Motor neuron (in vitro differentiated cells): ENCODE results near the gene H3-3A. TPM values are rescaled to one million over a fixed set of nuclear protein-coding genes. Genes with fewer than 3 reads are reported as not detected.

Experiments
- ATAC-seq, 8 experiments: fragments of 200-7000 bp; cut with Tn5 transposase; replicated peaks in 6 of 8; 2 replicates each; pipeline ENCODE4 v1.8.0; 2021; ENCODE audit warnings: mild to moderate bottlenecking in 8 of 8, moderate library complexity in 8 of 8
- H3K27ac ChIP-seq, 2 donors: fragments of 250-450 bp; sonication (Bioruptor Pico); 2 replicates each; pipeline ENCODE4 v1.9.0; 2021; ENCODE audit warnings: antibody characterized with exemption in 2 of 2, mild to moderate bottlenecking in 2 of 2, moderate library complexity in 1 of 2
- H3K4me1 ChIP-seq, 2 donors: fragments of 250-450 bp; sonication (Bioruptor Pico); replicated peaks in 1 of 2; 2 replicates each; pipeline ENCODE4 v1.6.1; 2021; ENCODE audit warnings: antibody characterized with exemption in 2 of 2, mild to moderate bottlenecking in 2 of 2, moderate library complexity in 1 of 2
- H3K4me3 ChIP-seq, 5 donors: fragments of 250-450 bp; sonication (Bioruptor Pico); 2 replicates each; pipeline ENCODE4 v1.9.0; 2021; ENCODE audit warnings: antibody characterized with exemption in 5 of 5, mild to moderate bottlenecking in 5 of 5, moderate library complexity in 4 of 5
- WGBS, 10 experiments: fragments of 450-650 bp; shearing (Covaris generic); methylation state at CpG; one replicate each; pipeline ENCODE4 v1.0.0; 2022; 5-methylcytosine and 5-hydroxymethylcytosine counted together
- in situ Hi-C, 9 experiments: fragments of 400-800 bp; cut with MboI; loops; one replicate each; pipeline ENCODE4 v1.15.0; 2021; ENCODE audit warnings: low sequenced_read_pairs in 9 of 9, low pct_unique_long_range_greater_than_20kb in 2 of 9; ENCODE audit not compliant: unreplicated experiment in 9 of 9
- total RNA-seq, 8 experiments: library from RNA; unstranded; fragments of 300-600 nt; gene quantifications; 2 replicates each; pipeline versions ENCODE4 v1.2.3 to v1.2.4, GENCODE V29; 2022

H3-3A gene
- total RNA-seq, 8 experiments from 2014 or later: 306 to 1,867 (median 1,051) TPM

DNA sequence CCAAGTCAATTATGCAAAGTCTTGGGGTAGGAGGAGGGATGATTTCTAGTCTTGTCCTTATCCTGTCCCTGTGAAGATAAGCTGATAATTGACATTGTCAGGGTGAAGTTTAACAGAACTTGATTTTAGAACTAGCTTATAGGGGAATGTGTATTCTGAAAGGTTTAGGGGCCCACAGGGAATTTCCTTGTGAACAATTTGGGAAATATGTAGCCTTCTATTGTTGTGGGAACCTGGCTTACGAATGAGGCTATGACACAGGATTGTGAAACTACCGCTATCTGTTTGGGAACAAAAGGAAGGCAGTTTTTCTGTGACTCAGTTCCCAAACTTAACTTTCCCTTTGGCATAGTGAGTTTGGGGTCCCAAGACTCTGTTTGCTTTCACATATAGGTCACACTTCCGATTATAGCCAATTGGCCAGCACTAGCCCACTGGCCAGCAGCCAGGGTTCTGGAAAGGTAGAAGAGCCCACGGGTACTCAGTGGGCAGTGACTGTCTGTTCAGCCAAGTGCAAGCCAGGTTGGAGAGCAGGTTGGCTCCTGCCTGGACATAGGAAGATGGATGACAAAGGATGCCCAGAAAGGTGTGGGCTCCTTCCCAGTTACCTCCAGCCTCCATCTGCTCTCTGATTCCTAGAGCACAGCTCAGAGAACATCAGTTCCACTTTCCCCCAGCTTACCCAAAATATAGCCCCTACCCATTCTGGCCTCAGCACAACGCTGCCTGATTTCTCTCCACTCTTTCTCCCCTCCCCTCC is 35.5 kb downstream of the H3-3A start:
- Histone ChIP-seq H3K27ac (no peak overlapping the region), H3K4me1 (peaks cover 12 to 14% of the 10 kb centered on the region in 2 donors), H3K4me3 (no peak overlapping the region)
- no peak for ATAC-seq
- in situ Hi-C loops: no loop called here
- 25 to 93% (median 77%) methylated on average over 2 to 4 of the region's 5 CpGs; no CpG with 5 or more reads in 4 of the 10 experiments for WGBS, 10 experiments

DNA sequence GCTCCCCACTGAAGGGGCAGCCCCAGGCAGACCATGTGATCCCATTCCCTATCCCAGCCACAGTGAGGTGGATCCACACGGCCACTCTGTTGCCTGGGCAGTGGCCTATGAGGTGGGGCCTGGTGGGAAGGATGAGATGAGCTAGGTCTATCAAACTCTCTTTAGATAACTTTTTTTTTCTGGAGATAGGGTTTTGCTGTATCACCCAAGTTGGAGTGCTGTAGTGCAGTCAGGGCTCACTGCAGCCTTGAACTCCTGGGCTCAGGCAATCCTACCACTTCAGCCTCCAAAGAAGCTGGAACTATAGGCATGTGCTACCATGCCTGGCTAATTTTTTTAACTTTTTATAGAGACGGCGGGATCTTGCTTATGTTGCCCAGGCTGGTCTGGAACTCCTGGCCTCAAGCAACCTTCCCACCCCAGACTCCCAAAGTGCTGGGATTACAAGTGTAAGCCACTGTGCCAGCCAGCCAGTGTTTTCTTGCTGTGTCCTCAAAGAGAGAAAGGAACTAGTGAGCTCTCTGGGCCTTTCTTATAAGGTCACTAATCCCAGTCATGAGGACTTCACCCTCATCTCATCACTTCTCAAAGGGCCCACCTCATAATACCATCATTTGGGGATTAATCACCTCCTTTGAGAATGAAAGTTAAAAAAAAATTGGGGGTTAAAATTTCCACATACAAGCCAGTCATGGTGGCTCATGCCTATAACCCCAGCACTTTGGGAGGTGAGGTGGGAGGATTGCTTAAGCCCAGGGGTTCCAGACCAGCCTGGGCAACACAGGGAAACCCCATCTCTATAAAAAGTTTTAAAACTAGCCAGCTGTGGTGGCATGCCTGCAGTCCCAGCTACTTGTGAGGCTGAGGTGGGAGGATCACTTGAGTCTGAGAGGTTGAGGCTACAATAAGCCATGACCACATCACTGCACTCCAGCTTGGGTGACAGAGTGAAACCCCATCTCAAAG is 36.6 kb downstream of the H3-3A start:
- 57 to 100% (median 81%) methylated on average over 1 to 3 of the region's 3 CpGs; no CpG with 5 or more reads in 3 of the 10 experiments for WGBS, 10 experiments
- Histone ChIP-seq H3K27ac (no peak overlapping the region), H3K4me1 (peaks cover 8% of the 10 kb centered on the region in 2 donors), H3K4me3 (no peak overlapping the region)
- ATAC-seq: no peak
- in situ Hi-C loops: no loop called here

DNA sequence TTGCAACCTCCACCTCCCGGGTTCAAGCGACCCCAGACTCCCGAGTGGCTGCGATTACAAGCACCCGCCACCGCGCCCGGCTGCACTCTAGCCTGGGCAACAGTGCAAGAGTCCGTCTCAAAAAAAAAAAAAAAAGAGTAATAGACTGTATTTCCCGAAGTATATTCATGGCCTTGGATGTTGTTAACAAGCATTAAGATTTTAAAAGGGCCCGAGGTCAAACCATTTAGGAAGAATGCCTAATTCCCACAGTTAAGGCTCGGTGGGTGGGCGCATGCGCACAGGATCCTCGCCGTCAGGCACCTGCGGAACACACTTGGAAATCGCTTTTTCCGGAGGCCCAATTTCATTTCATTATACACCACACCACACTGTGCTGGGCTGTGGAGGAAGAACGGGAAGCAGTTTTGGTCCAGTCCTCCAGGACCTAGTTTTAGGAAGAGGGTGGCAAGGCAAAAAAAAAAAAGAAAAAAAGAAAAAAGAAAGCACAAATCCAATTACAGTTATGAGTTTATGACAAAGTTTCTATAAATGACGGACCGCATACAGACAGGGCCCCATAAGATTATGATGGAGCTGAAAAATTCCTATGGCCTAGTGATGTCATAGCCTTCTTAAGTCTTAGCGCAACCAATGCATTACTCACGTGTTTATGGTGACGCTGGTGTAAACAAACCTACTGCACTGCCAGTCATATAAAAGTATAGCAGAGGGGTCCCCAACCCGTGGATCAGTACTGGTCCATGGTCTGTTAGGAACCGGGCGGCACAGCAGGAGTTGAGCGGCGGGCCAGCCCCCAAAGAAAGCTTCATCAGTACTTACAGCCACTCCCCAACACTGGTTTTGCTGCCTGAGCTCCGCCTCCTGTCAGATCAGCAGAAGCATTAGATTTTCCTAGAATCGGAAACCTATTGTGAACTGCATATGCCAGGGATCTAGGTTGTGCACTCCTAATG is 38.2 kb downstream of the H3-3A start:
- peak; percentile 26 to 79 (median 66) for ATAC-seq
- in situ Hi-C loops: no loop called here
- 3 to 80% (median 15%) methylated on average over 2 to 30 of the region's 32 CpGs for WGBS, 10 experiments
- Histone ChIP-seq H3K27ac (no peak overlapping the region), H3K4me1 (peaks cover 8% of the 10 kb centered on the region in 2 donors), H3K4me3 (peak overlapping the region; percentile 29 to 43 (median 34))

DNA sequence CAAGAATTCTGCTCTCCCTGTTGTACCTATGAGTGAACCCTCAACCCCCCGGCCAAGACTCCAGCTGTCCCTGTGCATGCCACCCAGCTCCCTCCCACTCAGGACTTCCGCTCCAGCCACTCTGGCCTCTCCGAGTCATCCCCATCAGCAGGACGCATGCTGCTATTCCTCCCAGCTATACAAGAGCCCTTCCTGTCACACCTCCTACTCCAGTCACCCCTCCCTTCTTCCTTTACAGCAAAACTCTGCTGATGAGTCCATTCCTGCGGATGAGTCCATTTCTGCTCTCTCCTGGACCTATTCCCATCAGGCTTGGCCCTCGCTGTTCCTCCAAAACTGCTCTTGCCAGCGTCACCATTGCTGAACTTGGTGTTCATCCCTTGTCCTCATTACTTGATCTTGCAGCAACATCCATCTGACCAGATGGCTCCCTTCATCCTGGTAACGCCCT is 42.2 kb downstream of the H3-3A start:
- H3K4me3 ChIP-seq: no peak overlapping the region
- no peak overlapping the region for H3K27ac ChIP-seq
- peaks cover 13 to 17% of the 10 kb centered on the region in 2 donors for H3K4me1 ChIP-seq
- WGBS, 10 experiments: 14 to 80% (median 58%) methylated on average over 2 to 8 of the region's 8 CpGs; no CpG with 5 or more reads in 1 of the 10 experiments
- in situ Hi-C loops: no loop called here
- peak in 2 of 8 experiments; percentile 3 to 32 for ATAC-seq

DNA sequence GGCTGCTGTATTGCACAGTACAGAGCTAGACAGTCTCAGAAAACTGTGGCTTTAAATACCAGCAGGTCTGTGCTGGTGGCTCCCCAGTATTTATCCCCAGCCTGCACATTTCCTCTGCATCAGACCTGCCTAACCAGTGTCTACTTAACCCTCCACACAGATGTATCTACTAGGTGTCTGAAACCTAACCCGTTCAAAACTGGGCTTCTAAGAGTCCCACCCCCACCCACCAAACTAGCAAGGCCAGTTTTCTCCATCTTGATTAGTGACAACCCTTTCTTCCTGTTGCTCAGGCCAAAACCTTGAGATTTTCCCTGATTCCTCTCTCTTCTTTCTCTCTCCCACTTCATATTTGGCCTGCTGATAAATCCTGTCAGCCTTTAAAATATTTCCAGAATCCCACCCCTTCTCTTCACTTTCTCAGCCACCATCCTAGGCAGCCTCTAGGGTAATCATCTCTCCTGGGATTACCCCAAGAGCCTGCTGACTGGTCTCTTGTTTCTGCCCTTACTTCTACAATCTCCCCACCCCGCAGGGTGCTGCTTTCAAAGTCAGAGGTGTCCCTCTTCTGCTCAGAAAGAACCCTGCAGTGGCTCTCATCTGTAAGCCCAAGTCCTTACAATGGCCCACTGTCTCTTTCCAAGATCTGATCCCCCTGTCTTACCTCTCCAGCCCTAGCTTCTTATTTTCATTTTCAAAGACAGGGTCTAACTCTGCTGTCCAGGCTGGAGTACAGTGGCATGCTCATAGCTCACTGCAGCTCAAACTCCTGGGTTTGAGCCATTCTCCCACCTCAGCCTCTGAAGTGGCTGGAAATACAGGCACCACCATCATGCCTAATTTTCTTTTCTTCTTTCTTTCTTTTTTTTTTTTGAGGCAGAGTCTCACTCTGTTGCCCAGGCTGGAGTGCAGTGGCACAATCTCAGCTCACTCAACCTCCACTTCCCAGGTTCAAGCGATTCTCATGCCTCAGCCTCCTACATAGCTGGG is 45.2 kb downstream of the H3-3A start:
- in situ Hi-C loops: no loop called here

DNA sequence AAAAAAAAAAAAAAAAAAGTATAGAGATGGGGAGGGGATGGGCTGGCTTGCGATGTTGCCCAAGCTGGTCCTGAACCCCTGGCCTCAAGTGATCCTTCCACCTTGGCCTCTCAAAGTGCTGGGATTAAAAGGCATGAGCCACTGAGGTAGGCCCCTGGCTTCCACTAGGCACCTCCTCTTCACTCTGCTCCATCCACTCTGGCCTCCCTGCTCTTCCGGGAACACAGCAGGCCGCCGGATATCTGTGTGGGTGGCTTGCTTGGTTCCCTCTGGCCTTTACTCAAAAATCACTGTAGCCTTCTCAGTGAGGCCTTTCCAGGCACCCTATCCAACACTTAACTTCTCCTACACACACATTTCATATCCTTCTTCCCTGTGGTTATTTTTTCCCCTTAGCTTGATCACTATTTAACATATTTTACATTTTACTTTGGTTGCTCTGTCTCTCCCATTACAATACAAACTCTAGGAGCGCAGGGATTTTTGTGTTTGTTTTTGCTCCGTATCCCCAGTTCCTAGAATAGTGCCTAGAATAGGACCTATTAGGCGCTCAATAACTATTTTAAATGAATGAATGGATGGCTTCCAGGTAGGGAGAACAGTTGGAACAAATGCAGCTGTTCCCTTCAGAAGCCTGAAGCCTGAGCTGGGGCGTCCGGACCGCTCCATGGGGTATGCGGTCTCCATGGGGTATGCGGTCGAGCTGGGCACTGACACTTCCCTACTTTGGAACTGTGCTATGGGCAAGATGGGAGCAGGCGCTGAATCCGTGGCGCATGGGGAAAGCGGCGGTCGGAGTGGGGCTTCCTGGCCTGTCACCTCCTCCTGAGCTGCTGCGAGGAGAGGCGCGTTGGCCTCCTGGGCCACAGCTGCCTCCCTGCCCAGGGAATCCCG is 46.7 kb downstream of the H3-3A start:
- peak in 7 of 8 experiments; percentile 20 to 59 (median 54) for ATAC-seq
- Histone ChIP-seq H3K27ac (peak overlapping the region; percentile 82 to 87), H3K4me1 (peaks cover 27 to 30% of the 10 kb centered on the region in 2 donors), H3K4me3 (peak overlapping the region; percentile 42 to 53 (median 49))
- 13 to 66% (median 28%) methylated on average over 3 to 18 of the region's 23 CpGs for WGBS, 10 experiments
- in situ Hi-C loops: no loop called here

More for the DNA sequence above, 45.2 kb downstream of the H3-3A start:
- no peak overlapping the region for H3K4me3 ChIP-seq
- H3K27ac ChIP-seq: no peak overlapping the region
- WGBS, 10 experiments: 50 to 100% (median 76%) methylated on average over 1 to 3 of the region's 3 CpGs; no CpG with 5 or more reads in 3 of the 10 experiments
- no peak for ATAC-seq
- peaks cover 26 to 29% of the 10 kb centered on the region in 2 donors for H3K4me1 ChIP-seq

DNA sequence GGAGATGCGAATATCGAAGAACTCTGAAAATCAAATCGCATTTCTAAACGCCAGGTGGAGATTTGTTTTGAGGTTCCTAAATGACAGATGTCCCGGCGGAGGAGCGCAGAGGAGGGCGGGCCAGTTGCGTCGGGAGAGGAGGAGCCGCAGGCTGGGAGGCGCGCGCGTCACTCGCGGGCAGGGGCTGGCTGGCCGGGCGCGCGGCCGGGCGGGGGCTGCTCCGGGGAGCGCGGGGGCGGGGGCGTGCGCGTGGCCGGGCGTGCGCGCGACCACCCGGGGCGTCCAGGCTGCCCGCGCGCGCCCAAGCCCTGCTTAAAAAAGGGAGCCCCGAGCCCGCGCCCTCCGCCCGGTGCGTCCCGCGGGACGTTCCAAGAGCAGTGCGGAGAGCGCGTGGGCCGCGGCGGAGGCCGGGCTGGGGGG is 47.3 kb downstream of the H3-3A start:
- 0% methylated on average over 5 to 7 of the region's 57 CpGs; no CpG with 5 or more reads in 8 of the 10 experiments for WGBS, 10 experiments
- in situ Hi-C loops: no loop called here

DNA sequence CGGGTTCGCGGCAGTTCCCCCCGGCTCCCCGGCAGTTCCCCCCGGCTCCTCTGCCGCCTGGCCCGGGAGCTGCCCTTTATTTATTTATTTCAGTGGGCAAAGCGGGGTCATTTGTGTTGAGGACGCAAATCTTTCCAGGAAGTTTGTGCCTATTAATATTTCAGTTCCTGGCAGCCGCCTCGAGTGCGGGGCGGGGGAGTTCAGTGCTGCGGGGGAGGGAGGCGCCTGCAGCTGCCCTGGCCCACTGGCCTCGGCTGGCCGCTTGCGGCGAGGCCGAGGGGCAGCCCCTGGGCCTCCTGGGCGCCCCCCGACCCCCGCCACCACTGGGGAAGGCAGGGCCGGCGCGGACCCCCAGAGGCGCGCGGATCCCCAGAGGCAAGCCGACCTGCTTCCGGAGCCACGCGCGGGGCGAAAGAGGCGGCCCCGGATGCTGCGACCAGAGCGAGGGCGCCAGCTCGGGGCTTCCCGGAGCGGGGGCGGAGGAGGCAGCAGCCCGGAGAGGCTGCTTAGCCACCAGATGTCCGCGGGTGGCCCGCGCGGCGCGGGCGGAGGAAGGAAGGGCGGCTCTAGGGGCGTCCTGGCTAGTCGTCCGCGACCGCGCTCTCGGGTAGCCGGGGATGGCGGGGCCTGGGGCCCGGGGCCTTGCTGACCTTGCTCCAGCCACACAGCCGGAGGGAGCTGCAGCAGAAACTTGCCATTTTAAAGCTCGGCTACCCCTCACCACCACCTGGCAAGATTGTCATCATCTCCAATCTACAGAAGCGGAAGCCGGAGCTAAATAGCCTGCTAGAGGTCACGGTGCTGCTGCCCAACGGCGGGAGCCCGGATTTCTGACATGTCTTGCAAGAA is 48.0 kb downstream of the H3-3A start:
- ATAC-seq: peak; percentile 61 to 69 (median 64)
- WGBS, 10 experiments: 3 to 11% (median 5%) methylated on average over 4 to 11 of the region's 73 CpGs; no CpG with 5 or more reads in 7 of the 10 experiments
- H3K4me3 ChIP-seq: peak overlapping the region; percentile 42 to 53 (median 49)
- in situ Hi-C loops: no loop called here
- H3K27ac ChIP-seq: peak overlapping the region; percentile 82 to 87
- H3K4me1 ChIP-seq: peaks cover 27 to 30% of the 10 kb centered on the region in 2 donors

More for the DNA sequence above, 47.3 kb downstream of the H3-3A start:
- peak overlapping the region; percentile 82 to 87 for H3K27ac ChIP-seq
- ATAC-seq: peak; percentile 76 to 87 (median 86)
- peaks cover 27 to 30% of the 10 kb centered on the region in 2 donors for H3K4me1 ChIP-seq
- H3K4me3 ChIP-seq: peak overlapping the region; percentile 42 to 53 (median 49)

DNA sequence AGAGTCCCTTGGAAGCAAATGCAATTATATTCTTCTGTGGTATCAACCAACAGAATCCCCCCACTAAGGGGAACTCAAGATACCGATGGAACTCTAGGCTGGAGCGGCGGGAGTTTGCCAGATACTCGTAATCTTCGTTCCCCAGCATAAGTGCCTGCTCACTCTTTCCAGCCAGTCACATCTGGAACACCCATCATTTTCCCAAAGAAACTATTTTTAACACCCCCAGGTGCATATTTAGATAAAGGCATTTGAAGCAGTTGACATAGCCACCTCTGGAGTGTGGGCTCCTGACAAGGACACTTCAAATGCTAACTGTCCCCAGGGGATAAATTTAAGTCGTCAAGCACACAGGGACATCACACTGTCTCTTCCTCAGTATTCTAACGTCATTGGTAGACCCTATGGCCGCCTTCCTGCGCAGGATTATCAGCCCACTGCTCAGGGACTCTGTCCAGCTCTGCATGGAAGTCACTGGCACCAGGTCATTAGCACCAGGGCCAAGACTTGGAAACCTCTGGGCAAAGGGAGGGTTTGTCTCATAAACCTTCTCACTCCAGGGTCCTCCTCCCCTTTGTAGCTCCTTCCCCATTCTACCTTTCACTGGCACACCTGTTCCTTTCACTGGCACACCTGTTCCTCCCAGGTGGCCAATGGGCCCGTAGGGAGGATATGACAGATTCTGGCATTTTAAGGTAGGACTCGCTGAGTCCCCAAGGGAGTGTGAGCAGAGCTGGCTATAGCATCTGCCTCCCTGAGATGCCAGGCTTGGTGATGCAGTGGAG is 48.8 kb downstream of the H3-3A start:
- 30 to 94% (median 47%) methylated on average over 2 to 9 of the region's 11 CpGs; no CpG with 5 or more reads in 3 of the 10 experiments for WGBS, 10 experiments
- H3K4me3 ChIP-seq: peak overlapping the region; percentile 42 to 53 (median 49)
- no peak for ATAC-seq
- peak overlapping the region; percentile 82 to 87 for H3K27ac ChIP-seq
- in situ Hi-C loops: no loop called here
- H3K4me1 ChIP-seq: peaks cover 27 to 30% of the 10 kb centered on the region in 2 donors
